ENCODE measurements around the gene ISCA2. TPM values are rescaled to one million over a fixed set of nuclear protein-coding genes. Genes with fewer than 3 reads are reported as not detected.

ISCA2 gene
- total and polyA plus RNA-seq, 4 experiments from 2014 or later, result 31.3 to 83.1 (median 47.4) TPM

- H3K27me3 Mint-ChIP-seq, result peaks cover 0 to 18% of the 10 kb centered on the region in 2 donors
- Histone ChIP-seq H3K36me3 (ENCODE audit: insufficient read depth, low read length) (no peaks in the 10 kb centered on the region), H3K9me3 (ENCODE audit: control insufficient read depth in 1 of 2, low read length in 2 of 2) (no peaks in the 10 kb centered on the region), H3K4me3 (ENCODE audit: low read length in 2 of 2) (no peak overlapping the region), H3K27me3 (ENCODE audit: insufficient read depth, low read length) (no peaks in the 10 kb centered on the region), H3K27ac (ENCODE audit: low read depth, low read length) (no peak overlapping the region), H3K4me1 (ENCODE audit: insufficient read depth, low read length) (peaks cover 8% of the 10 kb centered on the region)
- H3K4me3 Mint-ChIP-seq, result no peak overlapping the region
- no peak overlapping the region for H3K27ac Mint-ChIP-seq
- ChIA-PET POLR2A (ENCODE audit: partially characterized antibody) (no interaction called here), CTCF (ENCODE audit: partially characterized antibody) (interaction anchor here (1.5 kb wide), 1 partner anchor 10 kb away, joined by 4 read pairs; no protein-coding TSS in a partner anchor)
- peaks cover 0 to 2% (median 0%) of the 10 kb centered on the region in 8 donors for H3K9me3 Mint-ChIP-seq
- no peak for DNase-seq
- H3K4me1 Mint-ChIP-seq, result peaks cover 0 to 19% (median 11%) of the 10 kb centered on the region in 4 donors
- intact Hi-C loops (cut with micrococcal nuclease), result no loop called here
- no peaks in the 10 kb centered on the region for H3K36me3 Mint-ChIP-seq
Measured at GRCh38 chr14:74511966-74512830, 18.6 kb downstream of the ISCA2 start.

- CTCF ChIA-PET (ENCODE audit: partially characterized antibody), result no interaction called here
- H3K4me1 ChIP-seq (ENCODE audit: insufficient read depth, low read length), result peaks cover 8% of the 10 kb centered on the region
- H3K27me3 Mint-ChIP-seq, result peaks cover 0 to 18% of the 10 kb centered on the region in 2 donors
- intact Hi-C loops (cut with micrococcal nuclease), result no loop called here
- H3K4me3 ChIP-seq (ENCODE audit: low read length in 2 of 2), result no peak overlapping the region
- no peaks in the 10 kb centered on the region for H3K9me3 ChIP-seq (ENCODE audit: control insufficient read depth in 1 of 2, low read length in 2 of 2)
- no peak for DNase-seq
- H3K9me3 Mint-ChIP-seq, result peaks cover 0 to 2% (median 0%) of the 10 kb centered on the region in 8 donors
- H3K36me3 ChIP-seq (ENCODE audit: insufficient read depth, low read length), result no peaks in the 10 kb centered on the region
- no peaks in the 10 kb centered on the region for H3K36me3 Mint-ChIP-seq
- H3K4me3 Mint-ChIP-seq, result peak overlapping the region in 6 of 8 donors; percentile 6 to 68 (median 31)
- no peaks in the 10 kb centered on the region for H3K27me3 ChIP-seq (ENCODE audit: insufficient read depth, low read length)
- H3K27ac ChIP-seq (ENCODE audit: low read depth, low read length), result no peak overlapping the region
- peaks cover 0 to 19% (median 11%) of the 10 kb centered on the region in 4 donors for H3K4me1 Mint-ChIP-seq
- H3K27ac Mint-ChIP-seq, result peak overlapping the region in 1 of 7 donors; percentile 8
- POLR2A ChIA-PET (ENCODE audit: partially characterized antibody), result no interaction called here
Measured at GRCh38 chr14:74514471-74514941, 20.9 kb downstream of the ISCA2 start.

GRCh38 chr14:74515891-74516412, 22.4 kb downstream of the ISCA2 start:
- Mint-ChIP-seq H3K36me3 (no peaks in the 10 kb centered on the region), H3K9me3 (no peaks in the 10 kb centered on the region), H3K4me1 (peaks cover 0 to 19% (median 11%) of the 10 kb centered on the region in 4 donors), H3K27me3 (peaks cover 0 to 14% of the 10 kb centered on the region in 2 donors), H3K27ac (no peak overlapping the region), H3K4me3 (peak overlapping the region in 1 of 8 donors; percentile 54)
- H3K4me1 ChIP-seq (ENCODE audit: insufficient read depth, low read length), result peaks cover 8% of the 10 kb centered on the region
- H3K27me3 ChIP-seq (ENCODE audit: insufficient read depth, low read length), result no peaks in the 10 kb centered on the region
- ChIA-PET POLR2A (ENCODE audit: partially characterized antibody) (no interaction called here), CTCF (ENCODE audit: partially characterized antibody) (no interaction called here)
- DNase-seq, result no peak
- H3K36me3 ChIP-seq (ENCODE audit: insufficient read depth, low read length), result no peaks in the 10 kb centered on the region
- intact Hi-C loops (cut with micrococcal nuclease), result no loop called here
- H3K9me3 ChIP-seq (ENCODE audit: control insufficient read depth in 1 of 2, low read length in 2 of 2), result no peaks in the 10 kb centered on the region
- no peak overlapping the region for H3K4me3 ChIP-seq (ENCODE audit: low read length in 2 of 2)
- no peak overlapping the region for H3K27ac ChIP-seq (ENCODE audit: low read depth, low read length)

GRCh38 chr14:74516451-74517160, 23.0 kb downstream of the ISCA2 start:
- peaks cover 0 to 14% of the 10 kb centered on the region in 2 donors for H3K27me3 Mint-ChIP-seq
- no peak overlapping the region for H3K4me3 Mint-ChIP-seq
- peaks cover 8% of the 10 kb centered on the region for H3K4me1 ChIP-seq (ENCODE audit: insufficient read depth, low read length)
- H3K27me3 ChIP-seq (ENCODE audit: insufficient read depth, low read length), result no peaks in the 10 kb centered on the region
- intact Hi-C loops (cut with micrococcal nuclease), result no loop called here
- ChIA-PET POLR2A (ENCODE audit: partially characterized antibody) (no interaction called here), CTCF (ENCODE audit: partially characterized antibody) (no interaction called here)
- H3K9me3 ChIP-seq (ENCODE audit: control insufficient read depth in 1 of 2, low read length in 2 of 2), result no peaks in the 10 kb centered on the region
- no peak overlapping the region for H3K4me3 ChIP-seq (ENCODE audit: low read length in 2 of 2)
- no peaks in the 10 kb centered on the region for H3K36me3 ChIP-seq (ENCODE audit: insufficient read depth, low read length)
- no peaks in the 10 kb centered on the region for H3K36me3 Mint-ChIP-seq
- no peaks in the 10 kb centered on the region for H3K9me3 Mint-ChIP-seq
- no peak overlapping the region for H3K27ac Mint-ChIP-seq
- H3K4me1 Mint-ChIP-seq, result peaks cover 0 to 19% (median 11%) of the 10 kb centered on the region in 4 donors
- DNase-seq, result no peak
- no peak overlapping the region for H3K27ac ChIP-seq (ENCODE audit: low read depth, low read length)

GRCh38 chr14:74517731-74518130, 24.2 kb downstream of the ISCA2 start:
- Histone ChIP-seq H3K36me3 (ENCODE audit: insufficient read depth, low read length) (no peaks in the 10 kb centered on the region), H3K4me3 (ENCODE audit: low read length in 2 of 2) (no peak overlapping the region), H3K4me1 (ENCODE audit: insufficient read depth, low read length) (peaks cover 8% of the 10 kb centered on the region), H3K9me3 (ENCODE audit: control insufficient read depth in 1 of 2, low read length in 2 of 2) (no peaks in the 10 kb centered on the region), H3K27ac (ENCODE audit: low read depth, low read length) (no peak overlapping the region), H3K27me3 (ENCODE audit: insufficient read depth, low read length) (no peaks in the 10 kb centered on the region)
- Mint-ChIP-seq H3K27me3 (peaks cover 0 to 8% of the 10 kb centered on the region in 2 donors), H3K9me3 (no peaks in the 10 kb centered on the region), H3K27ac (no peak overlapping the region), H3K36me3 (no peaks in the 10 kb centered on the region), H3K4me3 (no peak overlapping the region), H3K4me1 (peaks cover 0 to 19% (median 11%) of the 10 kb centered on the region in 4 donors)
- ChIA-PET CTCF (ENCODE audit: partially characterized antibody) (interaction anchor here (1.0 kb wide), 1 partner anchor 9 kb away, joined by 3 read pairs; no protein-coding TSS in a partner anchor), POLR2A (ENCODE audit: partially characterized antibody) (interaction anchor here (0.7 kb wide), 1 partner anchor 24 kb away, joined by 3 read pairs; the partner anchor contains the start of genes ISCA2 and NPC2)
- DNase-seq, result no peak
- intact Hi-C loops (cut with micrococcal nuclease), result no loop called here

- POLR2A ChIA-PET (ENCODE audit: partially characterized antibody), result interaction anchor here (0.7 kb wide), 1 partner anchor 25 kb away, joined by 3 read pairs; the partner anchor contains the start of genes ISCA2 and NPC2
Measured at GRCh38 chr14:74518221-74518620, 24.7 kb downstream of the ISCA2 start.

More at GRCh38 chr14:74518221-74518620, 24.7 kb downstream of the ISCA2 start:
- H3K4me3 ChIP-seq (ENCODE audit: low read length in 2 of 2), result no peak overlapping the region
- intact Hi-C loops (cut with micrococcal nuclease), result no loop called here
- Mint-ChIP-seq H3K36me3 (no peaks in the 10 kb centered on the region), H3K4me3 (no peak overlapping the region), H3K27me3 (peaks cover 0 to 5% of the 10 kb centered on the region in 2 donors), H3K9me3 (no peaks in the 10 kb centered on the region), H3K27ac (no peak overlapping the region), H3K4me1 (peaks cover 0 to 19% (median 11%) of the 10 kb centered on the region in 4 donors)
- no peaks in the 10 kb centered on the region for H3K27me3 ChIP-seq (ENCODE audit: insufficient read depth, low read length)
- H3K4me1 ChIP-seq (ENCODE audit: insufficient read depth, low read length), result peaks cover 8% of the 10 kb centered on the region
- no peak overlapping the region for H3K27ac ChIP-seq (ENCODE audit: low read depth, low read length)
- DNase-seq, result no peak
- CTCF ChIA-PET (ENCODE audit: partially characterized antibody), result interaction anchor here (1.0 kb wide), 1 partner anchor 8 kb away, joined by 3 read pairs; no protein-coding TSS in a partner anchor
- H3K36me3 ChIP-seq (ENCODE audit: insufficient read depth, low read length), result no peaks in the 10 kb centered on the region
- no peaks in the 10 kb centered on the region for H3K9me3 ChIP-seq (ENCODE audit: control insufficient read depth in 1 of 2, low read length in 2 of 2)
